NCI-H146 treated with DMSO at 0.1 percent for 48 hours (cell line): ENCODE data around the gene TPPP2.
"Not testable (repeated sequence)": the region's sequence is repeated elsewhere in the genome, so short reads cannot be mapped to it uniquely, and the experiment has no call there.

Source experiments
- DNase-seq: peaks from one replicate; lab custom pipeline; 2025; ENCODE audit not compliant: unreplicated experiment; lab: John Stamatoyannopoulos, UW

TPPP2 gene

GRCh38 chr14:21029917-21030316, at the start of gene TPPP2:
Gene TPPP2 (plus strand): TSS chr14:21030217. CDS start chr14:21030582, 365 bp downstream.
- no peak for DNase-seq

- DNase-seq, result no peak
Observed at GRCh38 chr14:20980906-20981305, 49.1 kb upstream of the TPPP2 start.

- DNase-seq, result no peak
Observed at GRCh38 chr14:20982646-20983369, 47.2 kb upstream of the TPPP2 start.

GRCh38 chr14:20985650-20986049, 44.4 kb upstream of the TPPP2 start:
- not testable (repeated sequence) for DNase-seq

GRCh38 chr14:20986811-20987210, 43.2 kb upstream of the TPPP2 start:
- DNase-seq, result no peak

GRCh38 chr14:20988717-20989470, 41.1 kb upstream of the TPPP2 start:
- no peak for DNase-seq

- no peak for DNase-seq
Observed at GRCh38 chr14:20989471-20989786, 40.6 kb upstream of the TPPP2 start.

GRCh38 chr14:20989787-20990600, 40.0 kb upstream of the TPPP2 start, which contains the start of gene METTL17:
Gene METTL17 (plus strand): TSS chr14:20989980. CDS start chr14:20990003, 23 bp downstream.
- peak; percentile 84 for DNase-seq

- no peak for DNase-seq
Observed at GRCh38 chr14:20996521-20996920, 33.5 kb upstream of the TPPP2 start.

- no peak for DNase-seq
Observed at GRCh38 chr14:20997115-20997514, 32.9 kb upstream of the TPPP2 start.

GRCh38 chr14:20997564-20997963, 32.5 kb upstream of the TPPP2 start:
- no peak for DNase-seq

GRCh38 chr14:20998139-20998538, 31.9 kb upstream of the TPPP2 start:
- no peak for DNase-seq

GRCh38 chr14:20998674-20999366, 31.2 kb upstream of the TPPP2 start, which contains the start of gene SLC39A2:
Gene SLC39A2 (plus strand): TSS chr14:20999293. CDS start chr14:20999447, 154 bp downstream.
- no peak for DNase-seq

- no peak for DNase-seq
Observed at GRCh38 chr14:20999591-20999990, 30.4 kb upstream of the TPPP2 start.

- no peak for DNase-seq
Observed at GRCh38 chr14:21001218-21001617, 28.8 kb upstream of the TPPP2 start.

- no peak for DNase-seq
Observed at GRCh38 chr14:21003788-21004346, 26.1 kb upstream of the TPPP2 start.

- not testable (repeated sequence) for DNase-seq
Observed at GRCh38 chr14:21009721-21010120, 20.3 kb upstream of the TPPP2 start.

GRCh38 chr14:21011136-21011535, 18.9 kb upstream of the TPPP2 start:
- DNase-seq, result no peak

- DNase-seq, result peak; percentile 59
Observed at GRCh38 chr14:21014761-21015190, 15.2 kb upstream of the TPPP2 start.

- no peak for DNase-seq
Observed at GRCh38 chr14:21015312-21015711, 14.7 kb upstream of the TPPP2 start.
